GM06990 (cell line): ENCODE data around the gene COG7.

Experiments used
- DNase-seq: peaks from one replicate; pipeline ENCODE4 v3.0.0-alpha.2; 2011; ENCODE audit not compliant: insufficient read length; ENCODE audit errors: extremely low read depth
- H3K27me3 ChIP-seq: replicated peaks from 2 replicates; pipeline ENCODE4 v1.6.0; 2011; ENCODE audit warnings: low read length; ENCODE audit not compliant: control insufficient read depth, insufficient read depth
- H3K36me3 ChIP-seq: 2 replicates; pipeline ENCODE4 v1.5.1; 2011; ENCODE audit warnings: low read length; ENCODE audit not compliant: control insufficient read depth, insufficient read depth
- H3K4me3 ChIP-seq: replicated peaks from 2 replicates; pipeline ENCODE4 v1.5.1; 2011; ENCODE audit warnings: low read depth, mild to moderate bottlenecking, control low read depth, low read length
- TF ChIP-seq, protein P1 (sequence below): IDR thresholded peaks from 2 replicates; pipeline ENCODE4 v1.5.1; 2011; ENCODE audit warnings: low read length, control low read depth, mild to moderate bottlenecking, inconsistent platforms; ENCODE audit not compliant: insufficient read depth, poor library complexity, severe bottlenecking

COG7 gene

DNA sequence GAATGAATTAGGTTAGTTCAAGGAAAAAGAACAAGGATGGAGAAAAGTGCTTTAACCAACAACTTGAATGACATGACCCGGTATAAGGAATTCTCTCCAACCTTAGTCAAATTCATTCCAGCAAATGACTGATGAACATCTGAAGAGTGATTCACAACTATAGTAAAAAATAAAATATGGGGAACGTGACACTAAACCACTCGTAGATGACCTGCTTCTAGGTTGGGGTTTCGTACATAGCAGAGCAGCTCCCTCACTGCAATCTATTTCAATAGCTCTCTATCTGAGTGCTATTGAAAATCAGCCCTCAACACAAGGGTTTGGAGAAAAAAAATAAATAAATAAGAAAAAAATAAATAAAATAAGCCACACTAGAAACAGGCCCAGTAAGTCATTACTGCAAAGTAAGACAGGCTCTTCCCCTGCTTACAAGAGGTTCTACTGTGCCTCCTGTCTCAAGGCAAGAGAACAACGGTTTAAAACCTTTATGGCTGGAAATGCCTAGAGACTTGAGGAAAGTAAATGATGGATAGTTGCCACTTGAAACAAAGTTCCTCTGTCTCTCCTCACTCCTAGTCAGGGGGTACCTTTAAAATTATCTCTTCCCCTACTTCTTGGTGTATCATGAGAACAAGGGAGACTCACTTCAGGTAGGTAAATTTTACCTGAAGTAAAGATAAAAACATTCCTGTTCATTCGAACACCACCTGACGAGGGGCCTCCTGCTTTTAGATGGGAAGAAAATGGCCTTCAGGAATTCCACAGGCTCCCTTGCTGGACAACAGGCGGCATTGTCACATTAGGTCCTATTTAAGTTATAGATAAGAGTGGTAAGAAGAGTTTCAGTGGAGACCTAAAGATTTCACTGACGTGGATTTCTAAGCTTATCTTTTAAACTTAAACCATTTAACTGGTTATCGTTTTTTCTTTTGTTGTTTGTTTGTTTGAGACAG is 20.5 kb downstream of the COG7 start:
- H3K4me3 ChIP-seq: no peak overlapping the region
- DNase-seq: no peak
- no peaks in the 10 kb centered on the region for H3K27me3 ChIP-seq
- peaks cover 7% of the 10 kb centered on the region for H3K36me3 ChIP-seq
- TF ChIP-seq, protein P1, sequence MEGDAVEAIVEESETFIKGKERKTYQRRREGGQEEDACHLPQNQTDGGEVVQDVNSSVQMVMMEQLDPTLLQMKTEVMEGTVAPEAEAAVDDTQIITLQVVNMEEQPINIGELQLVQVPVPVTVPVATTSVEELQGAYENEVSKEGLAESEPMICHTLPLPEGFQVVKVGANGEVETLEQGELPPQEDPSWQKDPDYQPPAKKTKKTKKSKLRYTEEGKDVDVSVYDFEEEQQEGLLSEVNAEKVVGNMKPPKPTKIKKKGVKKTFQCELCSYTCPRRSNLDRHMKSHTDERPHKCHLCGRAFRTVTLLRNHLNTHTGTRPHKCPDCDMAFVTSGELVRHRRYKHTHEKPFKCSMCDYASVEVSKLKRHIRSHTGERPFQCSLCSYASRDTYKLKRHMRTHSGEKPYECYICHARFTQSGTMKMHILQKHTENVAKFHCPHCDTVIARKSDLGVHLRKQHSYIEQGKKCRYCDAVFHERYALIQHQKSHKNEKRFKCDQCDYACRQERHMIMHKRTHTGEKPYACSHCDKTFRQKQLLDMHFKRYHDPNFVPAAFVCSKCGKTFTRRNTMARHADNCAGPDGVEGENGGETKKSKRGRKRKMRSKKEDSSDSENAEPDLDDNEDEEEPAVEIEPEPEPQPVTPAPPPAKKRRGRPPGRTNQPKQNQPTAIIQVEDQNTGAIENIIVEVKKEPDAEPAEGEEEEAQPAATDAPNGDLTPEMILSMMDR: peak; percentile 0

DNA sequence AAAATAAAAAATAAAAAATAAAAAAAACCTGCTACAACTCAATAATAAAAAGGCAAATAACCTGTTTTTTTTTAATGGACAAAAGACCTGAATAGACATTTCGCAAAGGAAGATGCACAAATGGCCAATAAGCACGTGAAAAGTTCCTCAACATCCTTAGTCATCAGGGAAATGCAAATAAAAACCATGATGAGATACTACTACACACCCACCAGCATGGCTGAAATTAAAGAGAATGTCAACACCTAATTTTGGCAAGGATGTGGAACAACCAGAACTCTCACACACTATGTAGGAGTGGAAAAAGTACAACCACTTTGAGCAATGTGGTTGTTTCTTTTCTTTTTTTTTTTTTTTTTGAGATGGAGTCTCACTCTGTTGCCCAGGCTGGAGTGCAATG is 24.6 kb downstream of the COG7 start:
- DNase-seq: no peak
- H3K27me3 ChIP-seq: no peaks in the 10 kb centered on the region
- H3K4me3 ChIP-seq: no peak overlapping the region
- TF ChIP-seq, protein P1: no peak
- H3K36me3 ChIP-seq: peaks cover 8% of the 10 kb centered on the region

DNA sequence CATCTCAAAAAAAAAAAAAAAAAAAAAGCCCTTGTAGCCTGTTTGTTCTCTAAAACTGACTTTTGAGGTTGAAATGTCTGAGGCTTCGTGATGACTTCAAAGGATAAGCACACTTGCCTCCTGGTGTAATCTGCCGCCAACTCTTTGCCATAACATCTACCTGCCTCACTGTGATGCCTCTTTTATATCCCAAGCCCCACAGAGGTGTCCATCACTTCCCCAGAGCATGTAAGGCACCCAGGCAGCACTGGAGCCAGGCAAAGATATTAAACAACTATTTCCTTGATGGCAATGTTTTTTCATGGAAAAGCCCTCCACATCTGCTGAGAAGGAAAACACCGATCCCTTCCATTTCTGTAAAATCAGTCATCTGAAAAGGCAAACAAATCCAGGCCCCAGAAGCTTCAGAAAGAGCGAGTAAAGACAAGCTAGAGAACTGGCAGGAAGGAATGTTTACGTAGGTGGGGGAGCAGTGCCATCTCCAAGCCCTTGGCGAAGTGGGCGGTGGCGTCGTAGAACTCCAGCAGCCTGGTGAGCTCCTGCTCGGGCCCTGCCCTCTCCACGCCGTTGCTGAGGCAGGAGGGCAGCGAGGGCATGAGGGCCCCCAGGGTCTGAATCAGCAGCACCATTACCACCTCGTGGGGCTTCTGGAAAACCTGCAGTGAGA is 28.6 kb downstream of the COG7 start:
- DNase-seq: no peak
- Histone ChIP-seq H3K27me3 (no peaks in the 10 kb centered on the region), H3K4me3 (no peak overlapping the region), H3K36me3 (peaks cover 6% of the 10 kb centered on the region)
- TF ChIP-seq, protein P1: no peak

DNA sequence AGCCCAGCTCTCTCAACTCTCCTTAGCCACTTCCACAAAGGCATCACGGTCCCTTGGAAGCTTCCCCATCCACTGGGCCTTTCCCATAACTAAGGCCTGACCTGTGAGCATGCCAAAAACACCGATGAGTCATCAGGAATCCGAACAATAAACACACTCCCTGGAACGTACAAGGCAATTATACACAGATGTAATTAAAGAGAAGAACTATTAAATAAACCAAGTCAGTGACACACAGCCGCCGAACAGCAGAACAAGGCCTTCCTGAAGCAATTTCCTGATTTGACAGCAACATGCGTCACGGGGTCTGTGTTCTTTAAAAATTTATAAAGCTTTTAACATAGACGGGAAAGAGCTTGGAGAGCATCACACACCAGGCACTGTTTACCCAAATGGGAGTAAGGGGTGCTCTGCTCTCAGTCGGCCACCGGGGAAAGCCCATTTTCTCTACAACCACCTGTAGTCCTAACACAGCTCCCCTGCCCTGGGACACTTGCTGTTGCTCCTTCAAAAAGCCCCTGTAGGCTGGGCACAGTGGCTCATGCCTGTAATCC is 29.4 kb downstream of the COG7 start:
- Histone ChIP-seq H3K36me3 (peaks cover 6% of the 10 kb centered on the region), H3K27me3 (no peaks in the 10 kb centered on the region), H3K4me3 (no peak overlapping the region)
- TF ChIP-seq, protein P1: no peak
- no peak for DNase-seq

DNA sequence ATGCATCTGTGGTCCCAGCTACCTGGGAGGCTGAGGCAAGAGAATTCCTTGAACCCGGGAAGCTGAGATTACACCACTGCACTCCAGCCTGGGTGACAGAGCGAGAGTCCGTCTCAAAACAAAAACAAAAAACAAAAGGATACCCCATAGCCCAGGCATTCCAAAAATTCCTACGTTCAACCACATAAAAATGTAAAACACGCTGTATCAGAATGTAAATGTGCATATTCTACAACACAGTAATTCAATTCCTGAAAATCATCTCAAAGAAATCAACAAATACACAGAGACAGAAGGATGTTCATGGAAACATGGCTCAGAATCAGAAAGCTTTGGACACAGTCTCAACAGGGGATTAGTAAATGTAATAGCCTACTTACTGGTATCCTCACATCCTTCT is 33.0 kb downstream of the COG7 start:
- H3K4me3 ChIP-seq: no peak overlapping the region
- no peak for DNase-seq
- H3K36me3 ChIP-seq: peaks cover 12% of the 10 kb centered on the region
- H3K27me3 ChIP-seq: no peaks in the 10 kb centered on the region
- TF ChIP-seq, protein P1: no peak
